ENCODE results near the gene CHSY1. TPM values are rescaled to one million over a fixed set of nuclear protein-coding genes. Genes with fewer than 3 reads are reported as not detected.

The CHSY1 gene
- polyA plus RNA-seq, 2 of the 4 experiments (the other 2 are of a cell fraction), result 16.0 to 28.1 TPM

GRCh38 chr15:101194546-101195125, 57.2 kb downstream of the CHSY1 start:
- Histone ChIP-seq H3K27ac (no peak overlapping the region), H3K4me3 (no peak overlapping the region), H3K9me3 (no peaks in the 10 kb centered on the region), H3K4me1 (peaks cover 31% of the 10 kb centered on the region), H3K4me2 (no peak overlapping the region)
- CTCF ChIA-PET, result interaction anchor here (0.7 to 2.3 kb wide), 6 partner anchors 10 to 186 kb away, joined by 3 to 10 read pairs (median 6); no protein-coding TSS in a partner anchor
- TF ChIP-seq ZC3H11A (IDR thresholded peaks at IDR 0.05) (no peak), RFX5 (IDR thresholded peaks at IDR 0.05) (no peak), HDAC2 (IDR thresholded peaks at IDR 0.05) (no peak), CHD2 (IDR thresholded peaks at IDR 0.05; ENCODE audit: low read length, partially characterized antibody) (no peak), ZNF302 (CRISPR knock-in tag; IDR thresholded peaks at IDR 0.05) (no peak), POLR2A (IDR thresholded peaks at IDR 0.05; ENCODE audit: low read length) (no peak), NR3C1 (IDR thresholded peaks at IDR 0.05) (no peak), ZFP36 (IDR thresholded peaks at IDR 0.05; ENCODE audit: borderline replicate concordance, partially characterized antibody) (no peak), EHF (CRISPR knock-in tag; IDR thresholded peaks at IDR 0.05) (no peak), FOSB (CRISPR knock-in tag; IDR thresholded peaks at IDR 0.05) (no peak), CTCF (IDR thresholded peaks at IDR 0.05) (no peak), NPAS2 (CRISPR knock-in tag; IDR thresholded peaks at IDR 0.05; ENCODE audit: borderline replicate concordance) (no peak), CHD4 (IDR thresholded peaks at IDR 0.05; ENCODE audit: borderline replicate concordance) (no peak), RNF2 (IDR thresholded peaks at IDR 0.05; ENCODE audit: borderline replicate concordance, low read depth) (no peak), KDM1A (IDR thresholded peaks at IDR 0.05; ENCODE audit: low read depth) (no peak), SMC3 (IDR thresholded peaks at IDR 0.05) (no peak), EP300 (IDR thresholded peaks at IDR 0.05) (no peak), CEBPB (IDR thresholded peaks at IDR 0.05) (no peak), JUN (IDR thresholded peaks at IDR 0.05) (no peak)
- TF ChIP-seq, protein P1, sequence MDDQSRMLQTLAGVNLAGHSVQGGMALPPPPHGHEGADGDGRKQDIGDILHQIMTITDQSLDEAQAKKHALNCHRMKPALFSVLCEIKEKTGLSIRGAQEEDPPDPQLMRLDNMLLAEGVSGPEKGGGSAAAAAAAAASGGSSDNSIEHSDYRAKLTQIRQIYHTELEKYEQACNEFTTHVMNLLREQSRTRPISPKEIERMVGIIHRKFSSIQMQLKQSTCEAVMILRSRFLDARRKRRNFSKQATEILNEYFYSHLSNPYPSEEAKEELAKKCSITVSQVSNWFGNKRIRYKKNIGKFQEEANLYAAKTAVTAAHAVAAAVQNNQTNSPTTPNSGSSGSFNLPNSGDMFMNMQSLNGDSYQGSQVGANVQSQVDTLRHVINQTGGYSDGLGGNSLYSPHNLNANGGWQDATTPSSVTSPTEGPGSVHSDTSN (IDR thresholded peaks at IDR 0.05), result no peak
- DNase-seq (ENCODE audit: low read depth in 1 of 2, low spot score in 1 of 2) (no peak), ATAC-seq (no peak), FAIRE-seq (no peak)
- WGBS (ENCODE audit: missing lambda C conversion rate), result 96% methylated on average over 8 of the region's 8 CpGs
- POLR2A ChIA-PET, result no interaction called here

DNA sequence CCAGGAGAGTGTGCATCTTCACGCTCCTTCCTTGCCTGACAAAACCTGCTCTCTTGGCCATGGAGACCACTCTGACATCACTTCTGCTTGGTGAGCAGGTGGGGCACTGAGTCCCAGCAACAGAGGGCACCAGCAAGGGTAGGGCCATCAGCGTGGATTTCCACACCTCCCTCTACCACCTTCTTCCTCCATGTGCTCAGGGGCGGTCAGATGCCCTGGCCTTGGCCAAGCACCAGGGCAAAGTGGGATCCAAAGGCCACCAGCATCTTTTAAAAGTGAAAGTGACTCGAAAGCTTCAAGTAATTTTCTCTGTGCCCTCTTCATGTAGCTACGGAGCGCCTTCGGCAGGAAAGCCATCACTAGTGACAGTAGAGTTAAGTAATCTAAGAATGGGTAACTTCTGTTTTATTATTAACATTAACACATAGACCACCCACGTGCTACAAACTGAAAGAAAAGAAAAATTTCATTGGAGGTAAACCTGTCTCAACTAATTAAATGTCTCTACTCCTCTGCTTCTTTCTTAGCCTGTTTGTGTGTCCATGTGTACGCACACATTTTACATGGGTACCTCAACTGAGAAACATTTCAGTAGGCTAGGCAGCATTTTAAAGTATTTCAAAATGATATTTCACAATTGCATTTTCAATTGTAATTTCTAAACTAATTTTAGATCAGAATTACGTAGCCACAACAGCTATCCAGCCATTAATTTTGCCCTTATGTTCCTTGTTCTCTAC, 57.9 kb downstream of the CHSY1 start:
- FAIRE-seq (no peak), DNase-seq (ENCODE audit: low read depth in 1 of 2, low spot score in 1 of 2) (no peak), ATAC-seq (no peak; a peak in 1 of 6 replicates)
- ChIA-PET CTCF (interaction anchor here (1.8 to 2.3 kb wide), 2 partner anchors 64 to 186 kb away, joined by 8 to 10 read pairs; no protein-coding TSS in a partner anchor), POLR2A (no interaction called here)
- Histone ChIP-seq H3K27ac (no peak overlapping the region), H3K4me1 (peaks cover 25% of the 10 kb centered on the region), H3K9me3 (no peaks in the 10 kb centered on the region), H3K4me3 (no peak overlapping the region), H3K4me2 (no peak overlapping the region)
- TF ChIP-seq, protein P2, sequence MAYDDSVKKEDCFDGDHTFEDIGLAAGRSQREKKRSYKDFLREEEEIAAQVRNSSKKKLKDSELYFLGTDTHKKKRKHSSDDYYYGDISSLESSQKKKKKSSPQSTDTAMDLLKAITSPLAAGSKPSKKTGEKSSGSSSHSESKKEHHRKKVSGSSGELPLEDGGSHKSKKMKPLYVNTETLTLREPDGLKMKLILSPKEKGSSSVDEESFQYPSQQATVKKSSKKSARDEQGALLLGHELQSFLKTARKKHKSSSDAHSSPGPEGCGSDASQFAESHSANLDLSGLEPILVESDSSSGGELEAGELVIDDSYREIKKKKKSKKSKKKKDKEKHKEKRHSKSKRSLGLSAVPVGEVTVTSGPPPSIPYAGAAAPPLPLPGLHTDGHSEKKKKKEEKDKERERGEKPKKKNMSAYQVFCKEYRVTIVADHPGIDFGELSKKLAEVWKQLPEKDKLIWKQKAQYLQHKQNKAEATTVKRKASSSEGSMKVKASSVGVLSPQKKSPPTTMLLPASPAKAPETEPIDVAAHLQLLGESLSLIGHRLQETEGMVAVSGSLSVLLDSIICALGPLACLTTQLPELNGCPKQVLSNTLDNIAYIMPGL (CRISPR knock-in tag; IDR thresholded peaks at IDR 0.05; ENCODE audit: borderline replicate concordance), result no peak
- TF ChIP-seq ESRRA (IDR thresholded peaks at IDR 0.05; ENCODE audit: borderline replicate concordance, low read length) (no peak), KDM5A (IDR thresholded peaks at IDR 0.05) (no peak), NFE2L2 (conservative IDR thresholded peaks at IDR 0.05; ENCODE audit: low read length) (no peak), RFX5 (IDR thresholded peaks at IDR 0.05) (no peak), EHMT2 (IDR thresholded peaks at IDR 0.05; ENCODE audit: low read depth) (no peak), USF2 (IDR thresholded peaks at IDR 0.05) (no peak), CEBPB (IDR thresholded peaks at IDR 0.05) (no peak), CBX8 (IDR thresholded peaks at IDR 0.05) (no peak)
- WGBS (ENCODE audit: missing lambda C conversion rate), result 89% methylated on average over 10 of the region's 10 CpGs

Data from A549 (cell line).